HFF-Myc (cell line): ENCODE results near the gene GLS2.

Experiments
- DNase-seq: peaks from one replicate; pipeline ENCODE4 v3.0.0-alpha.2; 2011; ENCODE audit warnings: low read depth; ENCODE audit errors: extremely low read depth
- H3K4me3 ChIP-seq: replicated peaks from 2 replicates; pipeline ENCODE4 v1.5.1; 2011; ENCODE audit warnings: low read depth, mild to moderate bottlenecking, control low read depth, low read length
- TF ChIP-seq, protein P1 (sequence below): IDR thresholded peaks from 2 replicates; pipeline ENCODE4 v1.5.1; 2012; ENCODE audit warnings: mild to moderate bottlenecking, low read depth, low read length, control low read depth; ENCODE audit errors: missing control alignments

GLS2 gene

DNA sequence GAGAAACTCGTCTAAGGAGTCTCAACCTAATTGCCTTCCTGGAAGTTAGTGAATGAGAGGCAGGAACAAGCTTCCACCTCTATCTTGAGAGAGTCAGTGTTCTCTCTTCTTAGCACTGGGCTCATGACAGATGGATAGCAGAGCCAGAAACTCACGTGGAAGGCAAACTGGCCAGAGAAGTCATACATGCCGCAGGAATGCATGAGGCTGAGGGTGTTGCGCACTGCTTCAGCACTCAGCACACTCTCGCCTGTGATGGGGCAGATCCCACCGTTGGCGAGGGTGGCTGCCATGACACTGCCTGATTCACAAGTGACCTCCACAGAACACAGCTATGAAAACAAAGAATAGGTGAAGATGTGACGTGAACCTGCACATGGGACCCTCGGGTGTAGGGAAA lies 13.6 kb downstream of the GLS2 start:
- DNase-seq, result no peak
- TF ChIP-seq, protein P1, sequence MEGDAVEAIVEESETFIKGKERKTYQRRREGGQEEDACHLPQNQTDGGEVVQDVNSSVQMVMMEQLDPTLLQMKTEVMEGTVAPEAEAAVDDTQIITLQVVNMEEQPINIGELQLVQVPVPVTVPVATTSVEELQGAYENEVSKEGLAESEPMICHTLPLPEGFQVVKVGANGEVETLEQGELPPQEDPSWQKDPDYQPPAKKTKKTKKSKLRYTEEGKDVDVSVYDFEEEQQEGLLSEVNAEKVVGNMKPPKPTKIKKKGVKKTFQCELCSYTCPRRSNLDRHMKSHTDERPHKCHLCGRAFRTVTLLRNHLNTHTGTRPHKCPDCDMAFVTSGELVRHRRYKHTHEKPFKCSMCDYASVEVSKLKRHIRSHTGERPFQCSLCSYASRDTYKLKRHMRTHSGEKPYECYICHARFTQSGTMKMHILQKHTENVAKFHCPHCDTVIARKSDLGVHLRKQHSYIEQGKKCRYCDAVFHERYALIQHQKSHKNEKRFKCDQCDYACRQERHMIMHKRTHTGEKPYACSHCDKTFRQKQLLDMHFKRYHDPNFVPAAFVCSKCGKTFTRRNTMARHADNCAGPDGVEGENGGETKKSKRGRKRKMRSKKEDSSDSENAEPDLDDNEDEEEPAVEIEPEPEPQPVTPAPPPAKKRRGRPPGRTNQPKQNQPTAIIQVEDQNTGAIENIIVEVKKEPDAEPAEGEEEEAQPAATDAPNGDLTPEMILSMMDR, result no peak
- H3K4me3 ChIP-seq, result no peak overlapping the region

DNA sequence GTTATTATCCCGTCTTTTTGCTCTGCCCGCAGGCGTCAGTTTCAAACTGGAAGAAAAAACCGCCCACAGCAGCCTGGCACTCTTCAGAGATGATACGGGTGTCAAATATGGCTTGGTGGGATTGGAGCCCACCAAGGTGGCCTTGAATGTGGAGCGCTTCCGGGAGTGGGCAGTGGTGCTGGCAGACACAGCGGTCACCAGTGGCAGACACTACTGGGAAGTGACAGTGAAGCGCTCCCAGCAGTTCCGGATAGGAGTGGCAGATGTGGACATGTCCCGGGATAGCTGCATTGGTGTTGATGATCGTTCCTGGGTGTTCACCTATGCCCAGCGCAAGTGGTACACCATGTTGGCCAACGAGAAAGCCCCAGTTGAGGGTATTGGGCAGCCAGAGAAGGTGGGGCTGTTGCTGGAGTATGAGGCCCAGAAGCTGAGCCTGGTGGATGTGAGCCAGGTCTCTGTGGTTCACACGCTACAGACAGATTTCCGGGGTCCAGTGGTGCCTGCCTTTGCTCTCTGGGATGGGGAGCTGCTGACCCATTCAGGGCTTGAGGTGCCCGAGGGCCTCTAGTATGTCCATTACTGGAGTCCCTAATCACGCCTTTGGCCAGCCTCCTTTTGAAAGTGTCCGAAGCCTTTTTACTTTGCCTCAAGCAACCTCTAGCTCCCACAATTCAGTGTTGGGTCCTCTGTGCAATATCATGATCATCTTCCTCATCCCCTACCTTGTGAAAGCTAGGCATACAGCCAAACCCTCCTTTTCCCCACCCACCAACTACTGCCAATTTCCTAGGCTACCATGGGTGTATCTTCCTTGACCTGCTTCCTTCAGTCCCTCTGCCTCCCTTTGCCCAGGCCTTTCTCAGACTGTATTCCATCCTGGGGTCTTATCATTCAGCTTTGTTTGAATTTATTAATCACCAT lies 18.7 kb downstream of the GLS2 start:
- DNase-seq, result no peak
- H3K4me3 ChIP-seq, result peak overlapping the region; percentile 100
- TF ChIP-seq, protein P1, result no peak

DNA sequence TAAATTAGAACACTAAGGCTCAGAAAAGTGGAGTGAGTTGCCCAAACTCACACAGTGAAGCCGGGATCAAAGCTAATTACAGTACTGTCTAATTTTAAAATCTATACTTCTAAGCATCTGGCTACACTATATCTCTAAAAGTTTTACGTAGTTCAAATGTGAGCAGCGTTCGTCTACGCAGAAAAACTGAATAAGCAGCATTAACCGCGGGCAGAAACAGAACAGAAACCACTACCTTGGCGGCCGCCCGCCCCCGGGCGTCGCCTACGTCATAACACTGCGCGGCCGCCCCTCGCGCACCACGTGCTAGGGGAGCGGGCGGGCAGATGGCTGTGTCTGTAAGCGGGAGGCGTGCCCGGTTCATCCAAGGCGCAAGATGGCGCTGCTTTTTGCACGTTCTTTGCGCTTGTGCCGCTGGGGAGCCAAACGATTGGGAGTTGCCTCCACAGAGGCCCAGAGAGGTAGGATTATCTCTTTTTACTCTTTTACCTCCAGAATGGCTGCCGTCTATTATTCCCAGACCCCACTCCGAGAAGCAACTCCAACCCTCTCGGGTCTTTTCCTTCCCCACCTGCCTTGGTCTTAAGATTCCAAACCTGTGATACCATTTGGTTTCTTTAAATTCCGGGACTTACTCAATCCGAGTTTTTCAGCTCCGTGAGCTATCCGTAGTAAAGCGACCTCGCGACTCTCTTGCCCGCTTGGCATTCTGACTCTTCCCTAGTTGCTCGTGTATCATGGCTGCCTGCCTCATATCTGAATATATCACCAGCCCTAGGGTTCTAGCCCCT lies 19.6 kb downstream of the GLS2 start, which contains the start of gene SPRYD4:
TSS of gene SPRYD4 (plus strand) at position 363 of the 791 bp plus-strand sequence. CDS start at position 377, 14 bp downstream.
- DNase-seq, result peak; percentile 63
- H3K4me3 ChIP-seq, result peak within 1 kb of the TSS; percentile 100
- TF ChIP-seq, protein P1, result peak; percentile 38

DNA sequence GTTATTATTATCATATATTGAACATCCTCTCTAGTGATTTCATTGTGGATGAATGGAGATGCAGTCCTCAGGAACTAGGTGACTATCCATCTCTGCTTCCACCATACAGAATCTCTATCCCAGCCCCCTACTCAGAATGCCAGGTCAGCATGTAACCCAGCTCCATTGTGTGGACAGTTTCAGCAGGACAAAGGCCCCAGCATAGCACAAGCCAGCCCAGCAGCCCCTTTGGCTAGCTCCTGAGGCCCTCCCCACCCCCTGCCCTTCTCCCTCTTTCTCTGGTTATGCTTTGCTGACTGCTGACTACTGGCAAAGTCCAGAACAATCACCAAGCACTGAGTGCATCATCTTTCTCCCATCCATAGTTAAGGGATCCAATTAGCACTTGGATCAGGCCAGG lies 25.4 kb downstream of the GLS2 start:
- TF ChIP-seq, protein P1, result no peak
- DNase-seq, result no peak
- H3K4me3 ChIP-seq, result no peak overlapping the region

DNA sequence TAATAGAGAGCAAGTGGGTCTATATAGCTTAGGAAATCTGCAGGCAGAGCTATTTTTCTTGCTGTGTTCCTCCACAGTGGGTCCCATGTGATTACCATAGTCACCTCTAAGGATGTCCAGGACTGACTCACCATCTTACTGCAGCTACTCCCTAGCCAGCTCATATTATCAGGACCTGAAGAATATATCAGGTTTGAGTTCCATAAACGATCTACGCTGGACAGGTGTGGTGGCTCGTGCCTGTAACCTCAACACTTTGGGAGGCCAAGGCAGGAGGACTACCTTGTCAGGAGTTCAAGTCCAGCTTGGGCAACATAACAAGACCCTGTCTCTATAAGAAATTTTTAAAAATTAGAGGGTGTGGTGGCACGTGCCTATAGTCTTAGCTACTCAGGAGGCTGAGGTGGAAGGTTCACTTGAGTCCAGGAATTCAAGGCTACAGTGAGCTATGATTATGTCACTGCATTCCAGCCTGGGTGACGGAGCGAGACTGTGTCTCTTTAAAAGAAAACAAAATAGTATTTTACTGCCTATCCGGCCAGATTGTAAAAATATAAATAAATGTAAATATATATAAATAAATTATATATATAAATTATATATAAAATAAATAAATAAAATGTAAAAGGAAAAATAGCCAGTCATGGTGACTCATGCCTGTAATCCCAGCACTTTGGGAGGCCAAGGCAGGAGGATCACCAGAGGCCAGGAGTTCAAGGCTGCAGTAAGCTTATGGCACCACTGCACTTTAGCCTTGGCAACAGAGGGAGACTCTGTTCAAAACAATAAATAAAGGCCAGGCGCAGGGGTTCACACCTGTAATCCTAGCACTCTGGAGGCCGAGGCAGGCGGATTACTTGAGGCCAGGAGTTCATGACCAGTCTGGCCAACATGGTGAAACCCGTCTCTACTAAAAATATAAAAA lies 26.5 kb downstream of the GLS2 start:
- TF ChIP-seq, protein P1, result no peak
- no peak for DNase-seq
- no peak overlapping the region for H3K4me3 ChIP-seq

DNA sequence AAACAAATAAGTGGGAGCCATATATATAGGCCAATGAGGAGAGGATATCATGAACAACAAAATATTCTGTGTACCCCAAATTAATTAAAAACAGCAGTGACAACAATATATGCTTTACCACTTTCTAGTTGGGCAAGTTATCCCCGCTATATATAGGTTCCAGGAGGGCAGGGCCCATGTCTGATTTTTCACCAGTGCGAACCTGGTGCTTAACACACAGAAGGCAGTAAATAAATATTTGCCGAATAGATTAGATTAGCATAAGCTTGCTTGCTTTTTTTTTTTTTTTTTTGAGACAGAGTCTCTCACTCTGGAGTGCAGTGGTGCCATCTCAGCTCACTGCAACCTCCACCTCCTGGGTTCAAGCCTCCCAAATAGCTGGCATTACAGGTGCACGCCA lies 30.1 kb downstream of the GLS2 start:
- no peak overlapping the region for H3K4me3 ChIP-seq
- no peak for DNase-seq
- TF ChIP-seq, protein P1, result no peak
